Activated CD4-positive, alpha-beta T cell treated with anti-CD3 and anti-CD28 coated beads, Interleukin-2, amount 50 U/mL, for 1 hour (primary cell): ENCODE measurements around the gene APBB2.

ENCODE experiments used
- DNase-seq: peaks from one replicate; pipeline ENCODE4 v3.0.0-alpha.2; 2020

Gene APBB2

DNA sequence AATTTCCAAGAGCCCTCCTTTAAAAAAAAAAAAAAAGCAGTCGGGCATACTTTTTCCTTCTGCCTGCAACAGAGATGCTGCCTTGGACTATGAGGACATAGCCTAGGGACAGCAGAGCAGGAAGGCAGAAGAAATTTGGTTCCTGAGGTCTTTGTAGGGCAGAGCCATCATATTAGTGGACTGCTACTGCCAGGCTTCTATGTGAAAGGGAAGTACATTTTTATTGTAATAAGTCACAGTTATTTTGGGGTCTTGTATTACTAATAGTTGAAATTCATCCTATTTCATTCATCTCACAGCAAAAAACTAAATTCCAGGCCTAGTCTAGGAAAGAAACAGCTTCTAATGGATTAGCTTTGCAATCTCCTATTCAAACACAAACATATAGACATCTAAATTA is 253.4 kb downstream of the APBB2 start:
- DNase-seq: no peak

DNA sequence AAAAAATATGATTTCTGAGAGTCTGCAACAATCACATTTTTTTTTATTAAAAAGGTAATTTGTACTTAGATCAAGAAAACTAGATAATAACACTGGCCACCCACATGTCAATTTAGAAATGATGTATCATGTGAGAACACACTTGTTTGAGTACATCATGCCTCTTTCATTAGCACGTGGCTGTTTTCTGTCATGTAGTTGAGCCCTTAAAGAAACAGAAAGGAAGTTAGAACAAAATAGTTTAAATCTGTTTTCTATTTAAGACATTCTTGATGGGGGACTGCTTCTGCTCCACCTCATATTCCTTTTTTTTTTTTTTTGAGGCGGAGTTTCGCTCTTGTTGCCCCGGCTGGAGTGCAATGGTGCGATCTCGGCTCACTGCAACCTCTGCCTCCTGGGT is 257.1 kb downstream of the APBB2 start:
- no peak for DNase-seq

- DNase-seq: no peak
Observed at GRCh38 chr4:40956721-40957255, 257.6 kb downstream of the APBB2 start.

DNA sequence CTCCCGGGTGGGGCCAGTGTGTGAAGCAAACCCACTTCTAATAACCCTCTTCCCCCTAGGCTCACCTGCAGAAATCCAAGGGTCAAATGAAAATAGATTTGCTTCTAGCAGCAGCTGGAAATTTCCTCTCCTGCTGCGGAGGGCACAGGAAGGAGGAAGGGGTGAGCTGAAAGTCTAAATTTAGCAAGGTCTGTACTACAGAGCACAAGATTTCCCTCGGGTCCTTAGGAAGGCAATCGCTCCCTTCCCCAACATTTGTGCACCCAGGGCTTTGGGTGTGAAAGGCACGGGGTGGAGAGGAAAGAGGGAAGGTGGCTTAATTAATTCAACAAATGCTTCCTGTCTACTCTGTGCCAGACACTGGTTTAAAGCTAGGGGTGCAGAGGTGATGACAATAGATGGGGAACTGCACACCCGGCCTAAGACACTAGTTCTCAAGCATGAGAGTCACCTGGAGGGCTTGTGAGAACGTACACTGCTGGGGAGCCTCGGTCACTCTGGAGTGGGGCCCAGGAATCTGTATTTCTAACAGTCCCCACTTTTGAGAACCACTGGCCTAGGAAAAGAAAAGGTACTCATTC is 260.2 kb downstream of the APBB2 start:
- no peak for DNase-seq

- no peak for DNase-seq
Observed at GRCh38 chr4:40953283-40954087, 260.9 kb downstream of the APBB2 start.

GRCh38 chr4:40952672-40953071 is 261.7 kb downstream of the APBB2 start:
- no peak for DNase-seq

- DNase-seq: no peak
Observed at GRCh38 chr4:40952217-40952616, 262.1 kb downstream of the APBB2 start.

DNA sequence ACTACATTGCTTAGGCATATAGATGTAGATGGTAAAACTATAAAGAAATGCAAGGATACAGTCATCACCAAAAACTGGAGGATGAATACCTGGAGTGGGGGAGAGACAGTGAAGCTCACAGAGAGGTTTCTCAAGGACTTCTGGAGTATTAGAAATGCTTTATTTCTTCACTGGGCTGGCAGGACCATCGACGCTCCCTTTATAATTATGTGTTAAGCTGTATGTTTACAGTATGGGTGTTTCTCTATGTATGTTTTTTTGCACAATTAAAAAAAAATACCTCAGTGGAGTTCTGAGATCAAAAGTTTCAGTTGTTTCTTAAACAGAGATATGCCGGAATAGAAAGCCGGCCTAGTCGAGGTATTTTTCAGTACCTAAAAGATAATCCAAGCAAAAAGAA is 263.3 kb downstream of the APBB2 start:
- DNase-seq: no peak

DNA sequence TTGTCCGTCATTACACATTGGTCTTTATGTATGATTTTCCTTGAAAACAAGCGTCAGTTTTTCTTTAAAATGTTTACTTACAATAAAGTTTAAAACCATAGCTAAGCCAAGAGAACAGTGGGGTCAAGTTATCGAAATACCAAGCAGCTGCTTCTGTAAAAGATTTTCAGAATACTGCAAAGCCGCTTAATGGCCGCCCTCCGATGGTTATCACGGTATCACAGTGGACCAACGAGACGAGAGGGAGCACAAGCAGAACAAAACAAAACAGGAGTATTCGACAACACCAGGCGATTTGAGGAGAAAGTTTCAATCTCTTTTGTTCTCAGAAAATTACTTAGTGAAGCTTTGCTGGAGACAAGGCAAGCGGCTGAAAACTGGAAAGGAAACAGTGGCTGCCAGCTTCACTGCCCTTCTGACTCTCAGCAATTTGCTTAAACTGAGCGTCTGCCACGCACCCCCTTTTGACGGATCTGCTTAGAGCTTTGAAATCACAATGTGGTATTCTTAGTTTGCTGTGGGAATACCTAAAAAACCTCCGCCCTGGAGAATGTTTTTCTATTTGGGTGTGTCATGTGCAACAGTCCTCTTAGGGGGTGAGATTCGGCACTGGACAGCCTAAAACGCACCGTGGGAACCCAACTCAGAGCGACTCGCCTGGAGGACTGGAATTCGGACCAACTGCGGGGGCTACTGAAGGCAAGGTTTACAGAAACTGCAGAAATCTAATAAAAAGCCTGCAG is 264.8 kb downstream of the APBB2 start:
- DNase-seq: no peak

DNA sequence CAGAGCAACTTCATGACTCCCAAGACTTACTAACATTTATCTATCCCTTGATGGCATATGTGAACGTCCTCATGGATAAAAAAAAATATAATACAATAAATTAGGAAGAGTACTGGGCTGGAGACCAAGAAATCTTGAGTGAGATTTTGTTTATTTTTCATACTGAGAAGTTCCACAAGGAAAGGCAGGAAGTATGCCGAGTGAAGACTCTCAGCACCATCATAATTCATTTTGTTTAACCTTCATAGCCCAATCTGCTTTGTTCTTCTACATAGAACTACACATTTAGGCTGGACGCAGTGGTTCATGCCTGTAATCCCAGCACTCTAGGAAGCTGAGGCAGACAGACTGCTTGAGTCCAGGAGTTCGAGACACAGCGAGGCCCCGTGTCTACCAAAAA is 266.3 kb downstream of the APBB2 start:
- DNase-seq: no peak

DNA sequence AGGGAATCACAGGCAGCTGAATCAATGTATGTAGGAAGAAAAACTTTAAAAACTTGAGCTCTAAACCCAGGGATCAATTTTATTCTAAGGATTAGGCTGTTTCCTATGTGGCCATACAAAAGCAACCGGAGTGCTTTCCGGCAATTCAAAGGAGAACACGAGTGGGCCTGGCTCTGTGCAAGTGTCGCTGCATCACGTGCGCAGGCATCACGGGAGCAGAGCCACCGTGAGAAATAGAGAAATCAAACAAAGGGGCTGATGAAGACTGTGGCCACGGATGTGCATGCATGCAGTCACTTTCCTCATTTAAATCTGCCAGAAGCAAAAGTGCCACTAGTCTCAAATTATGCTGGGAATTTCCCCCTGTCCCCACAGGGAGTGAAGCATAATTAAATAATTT is 267.7 kb downstream of the APBB2 start:
- no peak for DNase-seq

DNA sequence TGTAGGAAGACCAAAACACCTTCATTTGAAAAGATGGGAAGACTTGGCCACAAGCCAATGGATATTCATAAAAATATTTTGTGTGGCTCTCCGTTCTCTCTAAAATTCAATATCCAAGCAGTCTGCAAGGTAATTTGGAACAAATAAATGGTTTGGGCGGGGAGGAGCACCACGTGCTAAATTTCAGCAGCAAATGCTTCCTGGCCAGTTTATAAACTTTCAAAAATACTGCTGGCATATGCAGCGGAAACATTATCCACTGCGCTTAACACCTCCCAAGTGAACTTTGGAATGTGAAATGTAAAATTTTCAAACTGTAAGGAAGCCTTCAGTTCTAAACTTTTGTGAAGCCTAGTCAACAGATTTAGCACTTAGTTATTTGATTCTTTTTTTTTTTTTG is 273.6 kb downstream of the APBB2 start:
- no peak for DNase-seq

DNA sequence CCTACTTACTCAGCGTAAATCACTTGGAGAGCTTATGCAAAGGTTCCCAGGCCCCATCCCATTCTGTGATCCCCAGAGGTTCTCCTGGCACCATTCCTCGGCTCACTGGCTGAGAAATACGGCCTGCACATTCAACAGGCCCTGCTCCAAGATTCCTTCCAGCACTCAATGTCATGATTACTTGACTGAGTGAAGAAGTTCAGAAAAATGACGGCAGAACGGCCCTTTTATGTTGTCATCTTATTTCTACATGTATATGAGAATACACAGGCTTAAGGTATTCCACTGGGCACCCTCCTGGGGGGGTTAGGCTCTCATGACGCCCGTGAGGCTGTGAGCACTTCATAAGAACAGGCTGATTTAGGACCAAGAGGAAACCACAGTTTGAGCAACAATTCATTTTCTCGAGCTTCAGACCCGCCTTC is 274.0 kb downstream of the APBB2 start:
- DNase-seq: no peak

DNA sequence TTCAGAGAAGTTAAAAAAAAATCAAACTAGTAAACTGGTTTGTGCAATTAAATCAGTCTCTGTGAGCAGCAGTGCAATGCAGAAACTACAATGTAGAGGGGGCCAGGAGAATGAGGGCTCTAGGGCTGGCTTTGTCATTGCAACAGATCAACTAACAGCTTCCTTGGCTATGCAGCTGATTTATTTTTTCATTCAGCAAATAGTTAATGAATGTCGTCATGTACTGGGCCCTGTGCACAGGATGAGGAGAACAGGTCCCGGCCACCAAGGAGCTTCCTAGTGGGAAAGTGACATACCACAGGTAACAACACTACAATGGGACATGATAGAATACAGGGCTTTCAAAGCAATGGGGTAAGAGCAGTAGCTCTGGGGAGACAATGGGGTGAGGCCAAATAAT is 274.5 kb downstream of the APBB2 start:
- no peak for DNase-seq

DNA sequence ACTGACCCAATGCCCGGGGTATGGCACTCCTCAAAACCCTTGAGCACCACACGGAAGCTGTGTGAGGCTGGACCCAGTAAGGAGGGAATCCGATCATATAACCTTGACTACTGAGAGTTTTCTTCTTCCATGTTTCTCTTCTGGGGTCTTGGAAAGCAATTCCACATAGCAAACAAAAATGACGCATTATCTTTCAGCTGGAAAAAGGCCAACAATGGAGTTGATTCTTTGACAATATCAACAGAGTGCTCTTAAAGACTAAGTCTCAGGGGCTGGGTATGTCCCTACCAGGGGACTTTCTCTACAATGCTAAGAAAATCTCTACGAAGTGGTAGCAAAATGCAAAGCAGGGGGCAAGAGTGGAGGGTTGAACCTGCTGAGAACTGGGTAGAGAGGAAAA is 276.0 kb downstream of the APBB2 start:
- no peak for DNase-seq

- DNase-seq: no peak
Observed at GRCh38 chr4:40937140-40937725, 277.1 kb downstream of the APBB2 start.

- no peak for DNase-seq
Observed at GRCh38 chr4:40934676-40935075, 279.7 kb downstream of the APBB2 start.

DNA sequence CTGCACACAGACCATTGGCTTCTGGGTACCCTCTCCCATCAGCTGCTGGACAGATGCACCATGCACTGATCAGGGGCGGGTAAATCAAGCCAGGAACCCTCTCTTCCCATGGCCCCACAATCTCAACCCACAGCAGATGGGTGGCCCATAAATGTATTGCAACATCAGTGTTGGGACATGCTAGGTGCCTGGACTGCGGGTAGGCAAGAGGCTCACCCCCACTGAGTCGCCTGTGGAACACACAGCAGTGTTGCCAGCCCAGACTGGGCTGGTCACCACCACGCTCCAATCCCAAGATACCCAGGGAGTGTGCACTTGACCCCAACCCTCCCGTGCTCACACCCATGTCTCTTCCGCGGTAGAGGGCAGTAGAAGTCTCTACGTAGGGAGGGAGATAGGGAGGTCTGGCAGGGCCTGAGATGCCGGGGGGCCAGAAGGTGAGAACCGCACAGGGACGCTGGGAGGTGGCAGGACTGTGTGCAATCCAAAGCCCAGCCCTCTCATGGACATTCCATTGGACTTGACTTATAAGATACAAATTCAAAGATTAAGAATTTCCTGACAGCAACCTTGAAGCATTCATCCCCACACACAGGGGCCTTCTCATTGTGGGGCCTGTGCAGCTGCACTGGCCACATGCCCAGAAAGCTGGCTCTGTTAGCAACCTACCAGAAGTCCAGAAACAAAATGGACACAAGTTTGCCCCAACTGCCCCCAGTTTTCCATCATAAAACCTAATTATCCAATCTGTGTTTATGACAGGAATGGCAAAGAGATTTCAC is 280.9 kb downstream of the APBB2 start:
- DNase-seq: no peak

- no peak for DNase-seq
Observed at GRCh38 chr4:40931841-40932240, 282.5 kb downstream of the APBB2 start.

DNA sequence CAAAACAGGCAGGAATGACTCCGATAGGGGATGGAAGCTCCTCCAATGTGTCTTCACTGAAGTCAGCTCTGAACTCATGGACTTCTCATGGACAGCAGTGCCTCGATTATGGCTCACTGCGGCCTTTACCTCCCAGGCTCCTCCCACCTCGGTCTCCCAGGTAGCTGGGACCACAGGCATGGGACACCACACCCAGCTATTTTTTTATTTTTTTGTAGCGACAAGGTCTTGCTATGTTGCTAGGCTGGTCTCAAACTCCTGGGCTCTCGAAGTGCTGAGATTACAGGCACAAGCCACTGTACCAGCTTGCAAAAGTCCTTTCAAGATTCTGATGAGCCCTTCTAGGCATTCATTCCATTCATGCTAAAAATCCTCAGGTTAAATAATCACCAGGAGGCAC is 283.1 kb downstream of the APBB2 start:
- DNase-seq: no peak

DNA sequence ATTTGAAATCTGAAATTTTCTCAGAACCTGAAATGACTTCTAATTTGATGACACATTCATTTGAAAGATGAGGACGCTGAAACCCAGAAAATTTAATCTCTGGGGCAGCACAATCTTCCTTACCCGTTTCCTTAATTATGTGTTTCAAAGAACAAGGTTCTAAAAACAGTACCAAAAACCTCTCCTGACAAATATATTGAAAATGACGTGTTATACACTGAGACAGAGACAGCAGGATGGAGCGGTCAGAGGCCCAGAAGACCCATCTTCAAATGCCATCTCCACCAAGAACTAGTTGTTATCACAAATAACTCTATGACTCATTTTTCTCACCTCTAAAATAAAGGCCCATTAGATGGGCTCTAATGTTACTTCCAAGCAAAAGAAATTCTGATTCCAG is 287.3 kb downstream of the APBB2 start:
- DNase-seq: no peak

DNA sequence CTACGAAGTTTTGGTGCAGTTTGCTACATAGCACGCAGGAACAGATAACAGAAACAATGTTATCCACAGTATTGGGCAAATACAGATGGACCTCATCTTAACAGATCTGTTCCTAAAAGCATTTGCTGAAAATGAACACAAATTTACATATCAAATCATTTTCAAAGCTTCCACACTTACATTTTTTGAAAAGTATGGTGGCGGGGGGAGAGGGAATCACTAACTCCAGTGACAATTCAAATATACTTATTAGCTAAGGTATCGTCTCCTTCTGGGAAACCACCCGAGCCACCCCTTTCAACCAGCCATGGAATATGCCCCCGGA is 289.6 kb downstream of the APBB2 start:
- no peak for DNase-seq
